GM12891 (cell line): ENCODE data around the gene DTX3.

ENCODE experiments used
- DNase-seq: peaks from one replicate; pipeline ENCODE4 v3.0.0; 2011; ENCODE audit warnings: low spot score; ENCODE audit not compliant: insufficient read length
- FAIRE-seq: peaks from 2 replicates; lab custom pipeline; 2011; peaks lifted over from hg19 to GRCh38; lab: Jason Lieb, UNC
- PAX5 ChIP-seq: IDR thresholded peaks from 2 replicates; pipeline ENCODE4 v1.6.1; 2011; ENCODE audit warnings: low read length, moderate library complexity, mild to moderate bottlenecking; ENCODE audit not compliant: insufficient read depth, severe bottlenecking
- POLR2A ChIP-seq: IDR thresholded peaks from 2 replicates; pipeline ENCODE4 v1.6.1; 2011; ENCODE audit warnings: low read depth, low read length, control low read depth
- POLR2AphosphoS5 ChIP-seq: IDR thresholded peaks from 2 replicates; pipeline ENCODE4 v1.6.1; 2011; ENCODE audit warnings: low read depth, low read length, control low read depth
- POU2F2 ChIP-seq: IDR thresholded peaks from 2 replicates; pipeline ENCODE4 v1.6.1; 2011; ENCODE audit warnings: low read depth, mild to moderate bottlenecking, control low read depth, low read length, moderate library complexity
- SPI1 ChIP-seq: IDR thresholded peaks from 2 replicates; pipeline ENCODE4 v1.6.1; 2011; ENCODE audit warnings: low read depth, low read length, control low read depth
- TAF1 ChIP-seq: IDR thresholded peaks from 2 replicates; pipeline ENCODE4 v1.6.1; 2011; ENCODE audit warnings: low read depth, low read length, control low read depth

Gene DTX3

GRCh38 chr12:57625261-57626032, 20.8 kb downstream of the DTX3 start:
- DNase-seq (no peak), FAIRE-seq (no peak)
- TF ChIP-seq PAX5 (no peak), SPI1 (no peak), POLR2AphosphoS5 (no peak), POU2F2 (no peak), POLR2A (no peak), TAF1 (no peak)

GRCh38 chr12:57626111-57626920, 21.7 kb downstream of the DTX3 start:
- no peak for DNase-seq
- no peak for TF ChIP-seq POLR2AphosphoS5
- no peak for TF ChIP-seq SPI1
- TF ChIP-seq PAX5 = no peak
- no peak for TF ChIP-seq TAF1
- no peak for FAIRE-seq

- no peak for DNase-seq
- TF ChIP-seq TAF1 (no peak), POLR2A (no peak), PAX5 (no peak), POU2F2 (no peak), POLR2AphosphoS5 (no peak), SPI1 (no peak)
- FAIRE-seq = peak; percentile 35
These were observed 22.4 kb downstream of the DTX3 start for GRCh38 chr12:57626921-57627445.

GRCh38 chr12:57627501-57628279, 23.1 kb downstream of the DTX3 start:
- DNase-seq (no peak), FAIRE-seq (peak; percentile 78)
- no peak for TF ChIP-seq SPI1
- no peak for TF ChIP-seq POLR2A
- no peak for TF ChIP-seq POLR2AphosphoS5
- no peak for TF ChIP-seq POU2F2
- no peak for TF ChIP-seq TAF1
- TF ChIP-seq PAX5 = no peak

- DNase-seq (no peak), FAIRE-seq (no peak)
- TF ChIP-seq POLR2A = no peak
- TF ChIP-seq POLR2AphosphoS5 = no peak
- TF ChIP-seq POU2F2 = no peak
- no peak for TF ChIP-seq PAX5
- TF ChIP-seq TAF1 = no peak
- no peak for TF ChIP-seq SPI1
These were observed 23.9 kb downstream of the DTX3 start for GRCh38 chr12:57628280-57629191.

- TF ChIP-seq TAF1 (no peak), POLR2AphosphoS5 (no peak), POU2F2 (no peak), POLR2A (no peak), SPI1 (no peak), PAX5 (no peak)
- DNase-seq (peak; percentile 5), FAIRE-seq (no peak)
These were observed 25.4 kb downstream of the DTX3 start for GRCh38 chr12:57629897-57630471.

- DNase-seq (peak; percentile 7), FAIRE-seq (no peak)
- TF ChIP-seq SPI1 (no peak), POU2F2 (no peak), POLR2AphosphoS5 (no peak), TAF1 (no peak), PAX5 (no peak), POLR2A (no peak)
These were observed 26.3 kb downstream of the DTX3 start for GRCh38 chr12:57630891-57631433.

- FAIRE-seq (no peak), DNase-seq (peak; percentile 16)
- TF ChIP-seq SPI1 = no peak
- no peak for TF ChIP-seq POU2F2
- TF ChIP-seq PAX5 = no peak
- TF ChIP-seq POLR2A = no peak
- no peak for TF ChIP-seq POLR2AphosphoS5
- no peak for TF ChIP-seq TAF1
These were observed 27.0 kb downstream of the DTX3 start for GRCh38 chr12:57631566-57632072.
